Right lobe of liver (tissue), 4 donors: Measurements from ENCODE around the gene SLC25A48.

Experiments
- CTCF ChIP-seq, 4 donors: fragments of 200-600 bp in 3 of 4; fragments of 450-650 bp in 1 of 4; IDR thresholded peaks; one replicate each; pipeline versions ENCODE4 v1.5.1 to v1.8.0; 2016 to 2022; ENCODE audit warnings: antibody characterized with exemption in 4 of 4, mild to moderate bottlenecking in 2 of 4
- POLR2A ChIP-seq: fragments of 450-650 bp; IDR thresholded peaks from one replicate; pipeline ENCODE4 v1.6.1; 2017; ENCODE audit warnings: antibody characterized with exemption, mild to moderate bottlenecking
- donor health status: DM: no; HTN: no; CAD: no.
- donor health status: DM: no; HTN: no; CAD: no.
- donor health status: DM: no; HTN: yes; CAD: no.

DNA sequence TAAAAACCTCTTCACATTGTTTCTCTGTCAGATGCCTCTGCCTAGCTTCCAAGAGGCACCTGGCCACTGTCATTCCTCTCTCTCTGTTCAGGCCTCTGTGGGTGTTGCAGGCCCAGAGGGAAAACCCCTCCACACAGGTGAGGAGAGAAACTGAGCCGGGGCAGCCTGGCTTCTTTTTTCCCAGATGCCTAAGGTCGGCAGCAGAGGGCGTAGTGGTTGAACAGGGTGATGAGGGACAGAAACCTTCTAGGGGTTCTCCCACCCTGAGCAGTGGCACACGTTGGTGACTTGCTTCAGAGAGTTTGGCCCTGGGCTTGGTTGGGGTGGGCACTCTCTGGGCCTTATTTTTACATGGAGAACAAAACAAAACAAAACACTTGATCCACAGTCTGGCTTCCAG, 49.0 kb downstream of the SLC25A48 start:
- no peak for TF ChIP-seq POLR2A
- no peak for TF ChIP-seq CTCF (IDR thresholded peaks at IDR 0.05)
